HepG2 (cell line): ENCODE results near the gene ZDHHC14. TPM values are rescaled to one million over a fixed set of nuclear protein-coding genes. Genes with fewer than 3 reads are reported as not detected.

Experiments used
- AGO2 ChIP-seq: fragments of 200-400 bp; formaldehyde crosslinking; optimal IDR thresholded peaks from 2 replicates; pipeline ENCODE3; 2017; ENCODE audit warnings: mild to moderate bottlenecking, low read depth, low read length, moderate library complexity
- CENPX ChIP-seq: sonication (generic); formaldehyde crosslinking; IDR thresholded peaks from 2 replicates; pipeline ENCODE4 v1.9.0; 2021; ENCODE audit warnings: mild to moderate bottlenecking, missing genetic modification reagents, moderate library complexity
- DMAP1 ChIP-seq: IDR thresholded peaks from 2 replicates; pipeline ENCODE4 v1.6.1; 2016
- ELF4 ChIP-seq: sonication (generic); formaldehyde crosslinking; IDR thresholded peaks from 2 replicates; pipeline ENCODE4 v1.5.0; 2020; ENCODE audit warnings: missing genetic modification reagents, mild to moderate bottlenecking, moderate library complexity, borderline replicate concordance
- HNRNPLL ChIP-seq: fragments of 200-400 bp; formaldehyde crosslinking; IDR thresholded peaks from 2 replicates; pipeline ENCODE4 v1.6.1; 2017; ENCODE audit warnings: mild to moderate bottlenecking, low read depth, low read length; ENCODE audit not compliant: poor library complexity, severe bottlenecking
- HOXA9 ChIP-seq: sonication (generic); formaldehyde crosslinking; IDR thresholded peaks from 2 replicates; pipeline ENCODE4 v1.8.1; 2022; ENCODE audit warnings: missing genetic modification reagents, mild to moderate bottlenecking, moderate library complexity, borderline replicate concordance
- MTF2 ChIP-seq: sonication (generic); formaldehyde crosslinking; IDR thresholded peaks from 2 replicates; pipeline ENCODE4 v1.5.0; 2020; ENCODE audit warnings: missing genetic modification reagents, borderline replicate concordance
- MXD4 ChIP-seq: IDR thresholded peaks from 2 replicates; pipeline ENCODE4 v1.6.1; 2016; ENCODE audit warnings: mild to moderate bottlenecking, missing biosample characterization, missing genetic modification reagents
- NR1H2 ChIP-seq: sonication (generic); formaldehyde crosslinking; IDR thresholded peaks from 2 replicates; pipeline ENCODE4 v1.8.1; 2022; ENCODE audit warnings: low read depth, missing genetic modification reagents, borderline replicate concordance
- RCOR2 ChIP-seq: IDR thresholded peaks from 2 replicates; pipeline ENCODE4 v1.6.1; 2016; ENCODE audit warnings: missing biosample characterization, missing genetic modification reagents
- ZMYM4 ChIP-seq: sonication (generic); formaldehyde crosslinking; IDR thresholded peaks from 2 replicates; pipeline ENCODE4 v1.8.1; 2023; ENCODE audit warnings: mild to moderate bottlenecking, missing genetic modification reagents
- ZNF17 ChIP-seq: sonication (generic); formaldehyde crosslinking; IDR thresholded peaks from 2 replicates; pipeline ENCODE4 v1.5.0; 2020; ENCODE audit warnings: mild to moderate bottlenecking, missing genetic modification reagents
- ZNF253 ChIP-seq: sonication (generic); formaldehyde crosslinking; IDR thresholded peaks from 2 replicates; pipeline ENCODE4 v1.8.0; 2022; ENCODE audit warnings: mild to moderate bottlenecking, missing genetic modification reagents, borderline replicate concordance
- ZNF282 ChIP-seq: fragments of 450-650 bp; IDR thresholded peaks from 2 replicates; pipeline ENCODE4 v1.6.1; 2018; ENCODE audit not compliant: partially characterized antibody
- ZNF674 ChIP-seq: sonication (generic); formaldehyde crosslinking; IDR thresholded peaks from 2 replicates; pipeline ENCODE4 v1.5.0; 2020; ENCODE audit warnings: low read depth, mild to moderate bottlenecking, missing genetic modification reagents
- polyA plus RNA-seq, 8 experiments: library from polyadenylated mRNA; depleted of rRNA in 3 of 8; stranded (reverse) in 7 of 8; unstranded in 1 of 8; fragments of >200 nt; fragmentation: Illumina TruSeq in 4 of 8; extraction: Trizol in 4 of 8; gene quantifications; 2 replicates each; pipeline versions ENCODE4 v1.2.1 to v1.2.3, GENCODE V29; 2011 to 2016; ENCODE audit warnings: low read depth in 4 of 8, missing spikeins in 1 of 8, mixed read lengths in 1 of 8; ENCODE audit not compliant: insufficient read depth in 1 of 8
- total RNA-seq, 5 experiments: library from RNA; depleted of rRNA; stranded (reverse); fragments of >200 nt; fragmentation: Illumina TruSeq; extraction: Trizol; gene quantifications; 2 replicates each; pipeline ENCODE4 v1.2.3, GENCODE V29; 2016; ENCODE audit warnings: low read depth in 1 of 5
- TF ChIP-seq, protein P1 (sequence below): sonication (generic); formaldehyde crosslinking; IDR thresholded peaks from 2 replicates; pipeline ENCODE4 v1.8.0; 2022; ENCODE audit warnings: mild to moderate bottlenecking, missing genetic modification reagents, moderate library complexity
- TF ChIP-seq, protein P2 (sequence below): sonication (generic); formaldehyde crosslinking; IDR thresholded peaks from 2 replicates; pipeline ENCODE4 v1.8.0; 2022; ENCODE audit warnings: missing genetic modification reagents, low read depth, mild to moderate bottlenecking, borderline replicate concordance
- TF ChIP-seq, protein P3 (sequence below): sonication (generic); formaldehyde crosslinking; IDR thresholded peaks from 2 replicates; pipeline ENCODE4 v1.4.0; 2020; ENCODE audit warnings: mild to moderate bottlenecking, missing genetic modification reagents
- TF ChIP-seq, protein P4 (sequence below): IDR thresholded peaks from 2 replicates; pipeline ENCODE4 v1.6.1; 2016; ENCODE audit warnings: missing compliant biosample characterization, missing genetic modification reagents, borderline replicate concordance

ZDHHC14 gene
- total and polyA plus RNA-seq, 2 of the 13 experiments (the other 11 are each of a cell fraction or from before 2014, with no cell fraction given), result 3.7 to 9.5 TPM

DNA sequence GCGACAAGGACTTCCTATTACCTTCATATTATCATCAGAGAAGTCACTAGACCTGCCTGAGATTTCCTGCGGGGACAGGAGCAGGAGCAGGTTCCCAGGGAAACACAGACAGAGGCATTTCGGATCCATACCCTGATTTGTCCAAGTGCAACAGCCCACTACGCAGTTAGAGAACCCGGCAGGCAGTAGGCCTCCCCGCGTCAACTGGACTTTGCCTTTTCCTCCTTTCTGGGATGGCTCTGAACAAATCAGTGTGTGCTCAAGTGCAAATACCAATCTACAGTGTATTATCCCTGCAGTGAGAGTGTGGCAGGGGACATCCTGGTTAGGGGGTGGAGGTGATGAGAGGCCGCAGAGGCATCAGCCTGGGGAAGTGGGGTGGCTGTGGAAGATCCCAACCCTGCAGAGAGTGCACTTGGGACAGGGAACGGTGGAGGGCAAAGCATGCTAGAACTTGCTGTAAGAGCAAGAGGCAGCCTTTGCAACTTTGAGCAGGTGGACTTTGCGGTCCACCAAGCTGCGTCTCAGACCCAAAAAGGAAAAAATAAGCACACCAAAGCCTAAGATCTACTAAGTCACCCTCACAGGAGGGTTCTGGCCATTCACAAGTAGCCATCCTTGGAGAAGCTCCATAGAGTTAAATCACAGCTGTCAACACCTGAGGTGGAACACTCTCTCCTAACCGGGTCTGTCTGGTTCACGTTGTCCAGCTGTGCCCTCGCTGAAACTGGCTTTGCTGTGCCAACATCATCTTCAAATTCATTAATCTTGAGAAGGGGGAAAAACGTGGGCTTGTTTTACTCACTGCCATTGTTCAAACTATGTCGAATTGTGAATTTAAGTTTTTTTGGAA, 159.1 kb downstream of the ZDHHC14 start (continued):
- TF ChIP-seq HNRNPLL (peak; percentile 47), ZNF282 (no peak), CENPX (CRISPR knock-in tag) (no peak), ZNF674 (no peak), ZMYM4 (peak; percentile 93), AGO2 (no peak), ZNF17 (CRISPR knock-in tag) (no peak), DMAP1 (CRISPR knock-in tag) (peak; percentile 89), HOXA9 (CRISPR knock-in tag) (no peak), RCOR2 (CRISPR knock-in tag) (peak; percentile 94), MXD4 (CRISPR knock-in tag) (peak; percentile 70), MTF2 (CRISPR knock-in tag) (no peak), ZNF253 (peak; percentile 65; the same call in 1 of the 2 replicates), ELF4 (CRISPR knock-in tag) (no peak), NR1H2 (CRISPR knock-in tag) (no peak)
- TF ChIP-seq, protein P1, sequence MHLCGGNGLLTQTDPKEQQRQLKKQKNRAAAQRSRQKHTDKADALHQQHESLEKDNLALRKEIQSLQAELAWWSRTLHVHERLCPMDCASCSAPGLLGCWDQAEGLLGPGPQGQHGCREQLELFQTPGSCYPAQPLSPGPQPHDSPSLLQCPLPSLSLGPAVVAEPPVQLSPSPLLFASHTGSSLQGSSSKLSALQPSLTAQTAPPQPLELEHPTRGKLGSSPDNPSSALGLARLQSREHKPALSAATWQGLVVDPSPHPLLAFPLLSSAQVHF (CRISPR knock-in tag), result 0 out of 2 replicates have a peak, but pooled peaks have one; percentile 36
- TF ChIP-seq, protein P2, sequence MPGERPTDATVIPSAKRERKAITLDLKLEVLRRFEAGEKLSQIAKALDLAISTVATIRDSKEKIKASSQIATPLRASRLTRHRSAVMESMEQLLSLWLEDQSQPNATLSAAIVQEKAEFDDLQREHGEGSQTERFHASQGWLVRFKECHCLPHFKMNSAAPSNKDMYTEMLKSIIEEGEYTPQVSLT (CRISPR knock-in tag), result no peak
- TF ChIP-seq, protein P3, sequence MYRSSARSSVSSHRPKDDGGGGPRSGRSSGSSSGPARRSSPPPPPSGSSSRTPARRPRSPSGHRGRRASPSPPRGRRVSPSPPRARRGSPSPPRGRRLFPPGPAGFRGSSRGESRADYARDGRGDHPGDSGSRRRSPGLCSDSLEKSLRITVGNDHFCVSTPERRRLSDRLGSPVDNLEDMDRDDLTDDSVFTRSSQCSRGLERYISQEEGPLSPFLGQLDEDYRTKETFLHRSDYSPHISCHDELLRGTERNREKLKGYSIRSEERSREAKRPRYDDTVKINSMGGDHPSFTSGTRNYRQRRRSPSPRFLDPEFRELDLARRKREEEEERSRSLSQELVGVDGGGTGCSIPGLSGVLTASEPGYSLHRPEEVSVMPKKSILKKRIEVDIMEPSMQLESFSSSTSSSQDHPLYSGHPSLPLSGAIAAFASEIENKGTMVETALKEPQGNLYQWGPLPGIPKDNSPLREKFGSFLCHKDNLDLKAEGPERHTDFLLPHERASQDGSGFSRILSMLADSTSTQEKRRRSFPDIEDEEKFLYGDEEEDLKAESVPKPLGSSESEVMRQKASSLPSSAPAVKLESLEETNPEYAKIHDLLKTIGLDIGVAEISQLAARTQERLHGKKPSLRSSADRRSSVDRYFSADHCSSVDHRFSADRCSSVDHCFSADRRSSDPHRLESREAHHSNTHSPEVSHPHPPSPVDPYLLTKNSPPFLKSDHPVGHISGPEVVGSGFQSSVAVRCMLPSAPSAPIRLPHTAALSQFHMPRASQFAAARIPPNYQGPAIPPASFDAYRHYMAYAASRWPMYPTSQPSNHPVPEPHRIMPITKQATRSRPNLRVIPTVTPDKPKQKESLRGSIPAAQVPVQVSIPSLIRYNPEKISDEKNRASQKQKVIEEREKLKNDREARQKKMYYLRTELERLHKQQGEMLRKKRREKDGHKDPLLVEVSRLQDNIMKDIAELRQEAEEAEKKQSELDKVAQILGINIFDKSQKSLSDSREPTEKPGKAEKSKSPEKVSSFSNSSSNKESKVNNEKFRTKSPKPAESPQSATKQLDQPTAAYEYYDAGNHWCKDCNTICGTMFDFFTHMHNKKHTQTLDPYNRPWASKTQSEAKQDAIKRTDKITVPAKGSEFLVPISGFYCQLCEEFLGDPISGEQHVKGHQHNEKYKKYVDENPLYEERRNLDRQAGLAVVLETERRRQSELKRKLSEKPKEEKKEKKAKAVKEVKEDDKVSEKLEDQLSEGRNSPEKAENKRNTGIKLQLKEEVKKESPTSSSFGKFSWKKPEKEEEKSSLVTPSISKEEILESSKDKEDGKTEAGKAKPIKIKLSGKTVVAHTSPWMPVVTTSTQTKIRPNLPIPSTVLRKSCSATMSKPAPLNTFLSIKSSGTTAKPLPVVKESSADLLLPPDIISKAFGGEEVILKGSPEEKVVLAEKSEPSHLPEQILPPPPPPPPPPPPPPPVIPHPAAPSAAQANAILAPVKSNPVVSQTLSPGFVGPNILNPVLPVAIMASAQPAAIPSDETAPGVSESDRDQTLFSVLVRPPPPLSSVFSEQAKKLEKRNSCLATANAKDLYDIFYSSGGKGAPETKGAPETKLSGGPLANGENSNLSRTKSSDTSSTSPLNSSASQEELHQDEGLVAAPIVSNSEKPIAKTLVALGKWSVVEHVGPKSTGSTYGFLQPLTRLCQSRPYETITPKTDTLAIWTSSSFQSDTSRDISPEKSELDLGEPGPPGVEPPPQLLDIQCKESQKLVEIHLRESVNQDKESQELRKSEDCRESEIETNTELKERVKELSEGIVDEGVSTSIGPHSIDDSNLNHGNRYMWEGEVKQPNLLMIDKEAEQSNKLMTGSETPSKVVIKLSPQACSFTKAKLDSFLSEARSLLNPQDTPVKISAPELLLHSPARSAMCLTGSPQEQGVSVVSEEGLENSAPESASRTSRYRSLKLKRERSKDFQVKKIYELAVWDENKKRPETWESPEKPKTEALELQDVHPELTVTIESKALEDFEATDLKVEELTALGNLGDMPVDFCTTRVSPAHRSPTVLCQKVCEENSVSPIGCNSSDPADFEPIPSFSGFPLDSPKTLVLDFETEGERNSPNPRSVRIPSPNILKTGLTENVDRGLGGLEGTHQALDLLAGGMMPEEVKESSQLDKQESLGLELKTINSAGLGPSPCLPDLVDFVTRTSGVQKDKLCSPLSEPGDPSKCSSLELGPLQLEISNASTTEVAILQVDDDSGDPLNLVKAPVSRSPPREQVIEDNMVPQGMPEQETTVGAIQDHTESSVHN, result peak; percentile 59; the same call in 1 of the 2 replicates
- TF ChIP-seq, protein P4, sequence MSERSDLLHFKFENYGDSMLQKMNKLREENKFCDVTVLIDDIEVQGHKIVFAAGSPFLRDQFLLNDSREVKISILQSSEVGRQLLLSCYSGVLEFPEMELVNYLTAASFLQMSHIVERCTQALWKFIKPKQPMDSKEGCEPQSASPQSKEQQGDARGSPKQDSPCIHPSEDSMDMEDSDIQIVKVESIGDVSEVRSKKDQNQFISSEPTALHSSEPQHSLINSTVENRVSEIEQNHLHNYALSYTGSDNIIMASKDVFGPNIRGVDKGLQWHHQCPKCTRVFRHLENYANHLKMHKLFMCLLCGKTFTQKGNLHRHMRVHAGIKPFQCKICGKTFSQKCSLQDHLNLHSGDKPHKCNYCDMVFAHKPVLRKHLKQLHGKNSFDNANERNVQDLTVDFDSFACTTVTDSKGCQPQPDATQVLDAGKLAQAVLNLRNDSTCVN, result no peak
